Heart left ventricle (tissue), 16 donors: ENCODE measurements around the gene TTBK1. TPM values are rescaled to one million over a fixed set of nuclear protein-coding genes. Genes with fewer than 3 reads are reported as not detected.

ENCODE experiments used
- ATAC-seq, 4 donors: fragments of 200-7000 bp; cut with Tn5 transposase; one replicate each; pipeline ENCODE4 v1.9.1; 2020 to 2022; ENCODE audit warnings: moderate library complexity in 4 of 4, mild to moderate bottlenecking in 3 of 4, moderate number of reproducible peaks in 1 of 4
- DNase-seq, 5 donors: peaks; one replicate each; pipeline ENCODE4 v3.0.0-alpha.2; 2020
- H3K27ac ChIP-seq, 12 donors: fragments of 200-600 bp; sonication (generic) in 4 of 12; one replicate each; pipeline versions ENCODE4 v1.5.0 to v1.8.0; 2016 to 2022; ENCODE audit warnings: mild to moderate bottlenecking in 2 of 12
- H3K27me3 ChIP-seq, 9 donors: fragments of 200-600 bp; sonication (generic) in 2 of 9; one replicate each; pipeline versions ENCODE4 v1.5.1 to v1.8.0; 2016 to 2022; ENCODE audit warnings: mild to moderate bottlenecking in 3 of 9
- H3K36me3 ChIP-seq, 9 donors: fragments of 200-600 bp; sonication (generic) in 2 of 9; one replicate each; pipeline versions ENCODE4 v1.5.0 to v1.8.0; 2018 to 2022; ENCODE audit warnings: mild to moderate bottlenecking in 2 of 9
- H3K4me1 ChIP-seq, 12 donors: fragments of 200-600 bp; sonication (generic) in 4 of 12; one replicate each; pipeline versions ENCODE4 v1.5.0 to v1.8.0; 2016 to 2022; ENCODE audit warnings: mild to moderate bottlenecking in 3 of 12
- H3K4me3 ChIP-seq, 12 donors: fragments of 200-600 bp; sonication (generic) in 4 of 12; one replicate each; pipeline versions ENCODE4 v1.5.0 to v1.8.0; 2017 to 2022; ENCODE audit warnings: mild to moderate bottlenecking in 9 of 12, moderate library complexity in 4 of 12
- H3K9me3 ChIP-seq, 12 donors: fragments of 200-600 bp; sonication (generic) in 4 of 12; one replicate each; pipeline versions ENCODE4 v1.5.0 to v1.8.0; 2016 to 2022; ENCODE audit warnings: mild to moderate bottlenecking in 1 of 12
- CTCF ChIP-seq, 12 donors: fragments of 200-600 bp; sonication (generic) in 4 of 12; IDR thresholded peaks; one replicate each; pipeline versions ENCODE4 v1.5.0 to v1.8.0; 2018 to 2022; ENCODE audit warnings: antibody characterized with exemption in 12 of 12, mild to moderate bottlenecking in 5 of 12
- POLR2A ChIP-seq, 2 donors: fragments of 450-650 bp; IDR thresholded peaks; one replicate each; pipeline ENCODE4 v1.6.1; 2017; ENCODE audit warnings: antibody characterized with exemption in 2 of 2, mild to moderate bottlenecking in 2 of 2, moderate library complexity in 2 of 2
- WGBS, 4 donors: extraction: QIAGEN DNeasy Blood & Tissue Kit in 2 of 4; methylation state at CpG; one replicate each; pipeline versions ENCODE4 v1.1.5 to v1.1.7; 2013 to 2018; 5-methylcytosine and 5-hydroxymethylcytosine counted together
- intact Hi-C, 10 donors: fragments of 100-400 bp; cut with DNase I; formaldehyde crosslinking; loops; one replicate each; pipeline versions ENCODE4 v1.11.1 to v1.14.2; 2022
- polyA plus RNA-seq, 2 donors: library from polyadenylated mRNA; stranded (reverse); fragments of 200-250 nt; gene quantifications; one replicate each; pipeline ENCODE4 v1.2.3, GENCODE V29; 2013
- total RNA-seq, 9 donors: library from RNA; depleted of rRNA in 2 of 9; stranded (reverse); fragments of >200 nt in 2 of 9; fragmentation: NEBNext Ultra II Directional in 3 of 9; extraction: Animal tissue kit (Norgen Biotek cat#: 25700) in 3 of 9; gene quantifications; one replicate each; pipeline versions ENCODE4 v1.1.0 to v1.2.4, GENCODE V29; 2016 to 2023
- donor health status: ischemic (EF 13 %, LVEDD 7.1; RV severe dilation, severe dysfunction).
- donor health status: healthy with polysubstance abuse.
- donor health status: DM: no; HTN: yes; CAD: no.
- donor health status: DM: no; HTN: no; CAD: no.
- donor health status: ischemic (EF 25% LVEDD 6.9; RV normal size, moderate dysfunction).
- donor health status: ischemic (EF 25% LVEDD 5.7; RV mildly dilated, moderate dysfunction).
- donor health status: healthy.
- donor health status: DM: yes; HTN: yes; CAD: no.
- donor health status: ischemic (EF 35%, LVEDD 5.7; RV mildly dilated, moderate dysfunction).
- donor health status: nonischemic (EF 11% LVEDD 7.7; RV severe dilation, severe dysfunction).
- donor health status: DM: yes; HTN: yes; CAD: no.
- donor health status: PGD.
- donor health status: ischemic (EF 29% LVEDD 5.4; RV normal size, mild dysfunction).
- donor health status: nonischemic (EF 23%, LVEDD 6.1; RV moderate dilation, normal function).

Gene TTBK1
- total and polyA plus RNA-seq, 11 donors = 0.04 to 0.52 (median 0.27) TPM

- Histone ChIP-seq H3K27ac (no peak overlapping the region), H3K9me3 (no peaks in the 10 kb centered on the region), H3K4me3 (no peak overlapping the region), H3K36me3 (no peaks in the 10 kb centered on the region), H3K27me3 (peaks cover 0 to 6% (median 2%) of the 10 kb centered on the region in 9 donors), H3K4me1 (peaks cover 0 to 30% (median 10%) of the 10 kb centered on the region in 12 donors)
- no peak for ATAC-seq
- no peak for DNase-seq
- intact Hi-C loops = no loop called here
- WGBS, 4 donors = 81 to 88% (median 84%) methylated on average over 8 of the region's 8 CpGs
- no peak for TF ChIP-seq POLR2A (IDR thresholded peaks at IDR 0.05)
- no peak for TF ChIP-seq CTCF (IDR thresholded peaks at IDR 0.05)
Observed at GRCh38 chr6:43303751-43304331, 60.6 kb downstream of the TTBK1 start.

- peaks cover 0 to 31% (median 11%) of the 10 kb centered on the region in 12 donors for H3K4me1 ChIP-seq
Observed at GRCh38 chr6:43304361-43304760, 61.1 kb downstream of the TTBK1 start.

GRCh38 chr6:43304882-43305281 lies 61.6 kb downstream of the TTBK1 start:
- no peaks in the 10 kb centered on the region for H3K36me3 ChIP-seq
- ATAC-seq = no peak
- H3K27me3 ChIP-seq = peaks cover 0 to 8% (median 0%) of the 10 kb centered on the region in 9 donors
- intact Hi-C loops = no loop called here
- 82 to 92% (median 89%) methylated on average over 2 of the region's 2 CpGs for WGBS, 4 donors
- H3K4me1 ChIP-seq = peaks cover 0 to 31% (median 11%) of the 10 kb centered on the region in 12 donors
- TF ChIP-seq CTCF (IDR thresholded peaks at IDR 0.05) (no peak), POLR2A (IDR thresholded peaks at IDR 0.05) (no peak)
- H3K4me3 ChIP-seq = no peak overlapping the region
- DNase-seq = no peak
- H3K27ac ChIP-seq = no peak overlapping the region
- H3K9me3 ChIP-seq = no peaks in the 10 kb centered on the region

More at GRCh38 chr6:43304361-43304760, 61.1 kb downstream of the TTBK1 start:
- no peaks in the 10 kb centered on the region for H3K9me3 ChIP-seq
- no peaks in the 10 kb centered on the region for H3K36me3 ChIP-seq
- WGBS, 4 donors = 82 to 88% (median 84%) methylated on average over 3 of the region's 3 CpGs
- ATAC-seq (no peak), DNase-seq (no peak)
- no peak overlapping the region for H3K27ac ChIP-seq
- H3K27me3 ChIP-seq = peaks cover 0 to 8% (median 0%) of the 10 kb centered on the region in 9 donors
- intact Hi-C loops = no loop called here
- TF ChIP-seq CTCF (IDR thresholded peaks at IDR 0.05) = no peak
- no peak overlapping the region for H3K4me3 ChIP-seq

GRCh38 chr6:43306086-43306485 lies 62.8 kb downstream of the TTBK1 start:
- peak overlapping the region in 6 of 12 donors; percentile 2 to 75 (median 48) for H3K27ac ChIP-seq
- WGBS, 4 donors = 73 to 83% (median 80%) methylated on average over 7 of the region's 7 CpGs
- no peak for TF ChIP-seq CTCF (IDR thresholded peaks at IDR 0.05)
- TF ChIP-seq POLR2A (IDR thresholded peaks at IDR 0.05) = no peak

More at GRCh38 chr6:43306086-43306485, 62.8 kb downstream of the TTBK1 start:
- peak in 2 of 4 donors; percentile 57 for ATAC-seq
- intact Hi-C loops = no loop called here
- peaks cover 0 to 8% (median 0%) of the 10 kb centered on the region in 9 donors for H3K27me3 ChIP-seq
- H3K36me3 ChIP-seq = no peaks in the 10 kb centered on the region
- H3K4me3 ChIP-seq = no peak overlapping the region
- no peak for DNase-seq
- peaks cover 0 to 31% (median 11%) of the 10 kb centered on the region in 12 donors for H3K4me1 ChIP-seq
- no peaks in the 10 kb centered on the region for H3K9me3 ChIP-seq
